Measurements from ENCODE around the gene NDUFV1. TPM values are rescaled to one million over a fixed set of nuclear protein-coding genes. Genes with fewer than 3 reads are reported as not detected.

Gene NDUFV1
- total RNA-seq, 1 donor = 158 TPM

DNA sequence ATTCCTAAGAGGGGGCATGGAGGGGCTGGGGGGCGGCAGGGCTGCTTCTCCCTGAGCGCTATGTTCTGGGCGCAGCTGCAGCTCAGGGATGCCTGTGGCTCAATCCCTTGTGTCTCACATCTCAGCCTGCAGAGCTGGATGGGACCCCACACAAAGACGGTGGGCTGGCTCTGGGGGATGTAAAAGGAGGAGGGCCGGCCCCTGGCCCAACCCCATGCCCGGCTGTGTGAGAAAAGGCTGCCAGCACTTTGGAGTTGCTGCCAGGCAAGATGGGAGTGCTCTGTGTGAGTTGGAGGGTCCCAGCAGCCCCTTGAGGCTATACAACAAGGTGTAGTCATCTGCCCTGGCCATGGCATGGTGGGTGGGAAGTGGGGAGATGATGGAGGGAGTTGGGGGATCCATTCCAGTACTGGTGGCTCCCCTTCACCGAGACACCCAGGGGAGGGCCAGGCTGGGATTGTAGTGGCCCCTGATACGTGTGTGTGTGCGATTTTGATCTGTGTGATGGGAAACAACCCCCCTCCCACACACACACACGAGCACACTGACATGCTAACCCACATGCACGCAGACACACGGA is 34.1 kb downstream of the NDUFV1 start:
- Histone ChIP-seq H3K4me3 (ENCODE audit: insufficient read depth, low read length) (no peak overlapping the region), H3K36me3 (ENCODE audit: insufficient read depth, low read length) (no peaks in the 10 kb centered on the region), H3K79me2 (ENCODE audit: insufficient read depth, low read length) (no peaks in the 10 kb centered on the region), H3K27ac (ENCODE audit: low read depth, low read length) (no peak overlapping the region), H4K20me1 (ENCODE audit: insufficient read depth, low read length) (no peaks in the 10 kb centered on the region), H3K9me3 (ENCODE audit: low read depth, low read length) (no peaks in the 10 kb centered on the region), H3K27me3 (ENCODE audit: insufficient read depth, low read length) (no peaks in the 10 kb centered on the region), H3K4me2 (ENCODE audit: insufficient read depth, low read length) (no peak overlapping the region), H3K4me1 (ENCODE audit: insufficient read depth, low read length) (no peaks in the 10 kb centered on the region), H2AFZ (ENCODE audit: low read length) (no peak overlapping the region)
- TF ChIP-seq, protein P1, sequence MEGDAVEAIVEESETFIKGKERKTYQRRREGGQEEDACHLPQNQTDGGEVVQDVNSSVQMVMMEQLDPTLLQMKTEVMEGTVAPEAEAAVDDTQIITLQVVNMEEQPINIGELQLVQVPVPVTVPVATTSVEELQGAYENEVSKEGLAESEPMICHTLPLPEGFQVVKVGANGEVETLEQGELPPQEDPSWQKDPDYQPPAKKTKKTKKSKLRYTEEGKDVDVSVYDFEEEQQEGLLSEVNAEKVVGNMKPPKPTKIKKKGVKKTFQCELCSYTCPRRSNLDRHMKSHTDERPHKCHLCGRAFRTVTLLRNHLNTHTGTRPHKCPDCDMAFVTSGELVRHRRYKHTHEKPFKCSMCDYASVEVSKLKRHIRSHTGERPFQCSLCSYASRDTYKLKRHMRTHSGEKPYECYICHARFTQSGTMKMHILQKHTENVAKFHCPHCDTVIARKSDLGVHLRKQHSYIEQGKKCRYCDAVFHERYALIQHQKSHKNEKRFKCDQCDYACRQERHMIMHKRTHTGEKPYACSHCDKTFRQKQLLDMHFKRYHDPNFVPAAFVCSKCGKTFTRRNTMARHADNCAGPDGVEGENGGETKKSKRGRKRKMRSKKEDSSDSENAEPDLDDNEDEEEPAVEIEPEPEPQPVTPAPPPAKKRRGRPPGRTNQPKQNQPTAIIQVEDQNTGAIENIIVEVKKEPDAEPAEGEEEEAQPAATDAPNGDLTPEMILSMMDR (IDR thresholded peaks at IDR 0.05; ENCODE audit: extremely low read depth, low read depth, low read length) = no peak
- DNase-seq (ENCODE audit: insufficient read length, low spot score, missing footprints) = peak; percentile 75

DNA sequence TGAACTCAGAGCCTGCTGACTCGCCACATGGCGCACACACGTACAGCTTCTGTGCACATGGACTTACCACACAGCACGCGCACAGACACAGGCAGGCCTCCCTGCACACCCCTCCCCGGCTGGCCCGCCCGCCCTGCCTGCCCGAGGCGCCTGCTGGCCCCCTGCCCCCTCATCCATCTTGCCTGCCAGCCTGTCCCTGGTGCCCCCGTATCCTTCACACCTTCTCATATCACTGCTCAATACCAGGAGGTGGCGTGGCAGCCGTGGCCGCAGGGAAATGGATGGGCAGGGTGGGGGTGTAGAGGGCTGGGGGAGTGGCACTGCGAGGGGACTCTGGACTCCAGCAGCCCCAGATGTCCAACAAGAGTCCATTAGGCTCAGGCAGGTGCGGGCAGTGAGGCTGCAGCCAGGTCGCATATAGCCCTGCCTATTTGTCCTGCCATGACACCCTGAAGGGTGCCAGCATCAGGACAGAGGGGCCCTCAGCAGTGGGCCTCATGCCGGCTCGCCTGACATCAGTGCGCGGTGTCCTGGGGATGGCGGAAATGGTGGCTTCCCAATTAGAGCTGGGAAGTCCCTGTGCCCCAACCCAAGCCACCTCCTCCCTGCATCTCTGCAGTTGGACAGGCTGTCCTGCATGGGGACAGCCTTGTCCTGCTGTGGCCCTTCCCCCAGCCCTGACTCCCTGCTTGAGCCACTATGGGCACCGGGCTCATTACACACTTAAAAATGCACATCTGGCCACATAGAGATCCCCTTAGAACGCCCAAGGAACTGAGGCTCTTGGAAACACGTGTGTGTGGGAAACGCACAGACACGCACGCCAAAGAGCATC is 34.8 kb downstream of the NDUFV1 start:
- H3K9me3 ChIP-seq (ENCODE audit: low read depth, low read length) = no peaks in the 10 kb centered on the region
- H2AFZ ChIP-seq (ENCODE audit: low read length) = no peak overlapping the region
- H3K27me3 ChIP-seq (ENCODE audit: insufficient read depth, low read length) = no peaks in the 10 kb centered on the region
- H4K20me1 ChIP-seq (ENCODE audit: insufficient read depth, low read length) = no peaks in the 10 kb centered on the region
- no peak overlapping the region for H3K4me3 ChIP-seq (ENCODE audit: insufficient read depth, low read length)
- DNase-seq (ENCODE audit: insufficient read length, low spot score, missing footprints) = peak; percentile 77
- no peaks in the 10 kb centered on the region for H3K79me2 ChIP-seq (ENCODE audit: insufficient read depth, low read length)
- H3K4me1 ChIP-seq (ENCODE audit: insufficient read depth, low read length) = no peaks in the 10 kb centered on the region
- no peaks in the 10 kb centered on the region for H3K36me3 ChIP-seq (ENCODE audit: insufficient read depth, low read length)
- H3K4me2 ChIP-seq (ENCODE audit: insufficient read depth, low read length) = no peak overlapping the region
- TF ChIP-seq, protein P1 (IDR thresholded peaks at IDR 0.05; ENCODE audit: extremely low read depth, low read depth, low read length) = no peak
- no peak overlapping the region for H3K27ac ChIP-seq (ENCODE audit: low read depth, low read length)

DNA sequence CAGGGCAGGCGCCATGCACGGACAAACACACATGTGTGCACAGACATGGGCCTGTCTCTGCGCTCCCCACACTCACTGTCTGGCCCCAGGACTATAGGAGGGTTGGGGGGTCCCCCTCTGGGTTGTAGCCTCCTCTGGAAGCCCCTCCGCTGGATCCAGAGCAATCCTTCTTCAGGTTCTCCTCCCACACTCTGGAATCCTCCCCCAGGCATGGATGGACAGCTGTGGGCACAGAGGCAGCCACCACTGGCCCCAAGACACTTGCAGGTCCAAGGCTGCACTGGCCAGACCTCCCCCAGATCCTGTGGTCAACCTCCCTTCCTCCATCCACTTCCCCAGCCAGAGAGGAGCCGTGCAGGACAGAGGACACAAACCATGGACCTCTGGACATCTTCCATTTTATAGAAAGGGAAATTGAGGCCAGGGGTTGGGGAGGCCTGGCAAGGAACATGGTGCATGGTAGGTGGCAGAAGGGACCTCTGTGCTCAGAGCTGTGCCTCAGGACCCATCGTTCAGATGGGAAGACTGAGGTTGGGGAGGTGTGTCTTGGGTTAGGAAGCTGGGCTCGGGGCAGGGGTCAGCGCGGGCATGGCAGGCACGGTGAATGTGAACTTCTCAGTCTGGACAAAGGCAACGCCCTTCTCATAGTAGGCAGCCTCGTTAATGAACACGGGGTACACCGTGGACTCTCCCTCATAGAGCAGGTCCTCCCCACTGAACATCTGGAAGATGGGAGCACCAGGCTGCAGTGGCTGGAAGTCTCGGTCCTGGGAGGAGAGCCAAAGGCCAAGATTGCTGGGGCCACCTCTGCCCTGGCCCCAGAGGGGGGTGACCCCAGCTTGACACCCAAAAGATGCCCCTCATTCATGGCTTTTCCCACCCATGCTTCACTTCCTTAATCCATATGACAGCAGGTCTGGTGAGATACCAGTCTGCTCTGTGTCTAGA is 35.7 kb downstream of the NDUFV1 start:
- Histone ChIP-seq H3K4me3 (ENCODE audit: insufficient read depth, low read length) (no peak overlapping the region), H3K27ac (ENCODE audit: low read depth, low read length) (no peak overlapping the region), H3K4me2 (ENCODE audit: insufficient read depth, low read length) (no peak overlapping the region), H2AFZ (ENCODE audit: low read length) (no peak overlapping the region), H3K27me3 (ENCODE audit: insufficient read depth, low read length) (no peaks in the 10 kb centered on the region), H3K4me1 (ENCODE audit: insufficient read depth, low read length) (no peaks in the 10 kb centered on the region), H3K79me2 (ENCODE audit: insufficient read depth, low read length) (no peaks in the 10 kb centered on the region), H4K20me1 (ENCODE audit: insufficient read depth, low read length) (no peaks in the 10 kb centered on the region), H3K36me3 (ENCODE audit: insufficient read depth, low read length) (no peaks in the 10 kb centered on the region), H3K9me3 (ENCODE audit: low read depth, low read length) (no peaks in the 10 kb centered on the region)
- peak; percentile 77 for DNase-seq (ENCODE audit: insufficient read length, low spot score, missing footprints)
- TF ChIP-seq, protein P1 (IDR thresholded peaks at IDR 0.05; ENCODE audit: extremely low read depth, low read depth, low read length) = no peak
